Measurements from ENCODE around the gene FKBP1A.

The FKBP1A gene

DNA sequence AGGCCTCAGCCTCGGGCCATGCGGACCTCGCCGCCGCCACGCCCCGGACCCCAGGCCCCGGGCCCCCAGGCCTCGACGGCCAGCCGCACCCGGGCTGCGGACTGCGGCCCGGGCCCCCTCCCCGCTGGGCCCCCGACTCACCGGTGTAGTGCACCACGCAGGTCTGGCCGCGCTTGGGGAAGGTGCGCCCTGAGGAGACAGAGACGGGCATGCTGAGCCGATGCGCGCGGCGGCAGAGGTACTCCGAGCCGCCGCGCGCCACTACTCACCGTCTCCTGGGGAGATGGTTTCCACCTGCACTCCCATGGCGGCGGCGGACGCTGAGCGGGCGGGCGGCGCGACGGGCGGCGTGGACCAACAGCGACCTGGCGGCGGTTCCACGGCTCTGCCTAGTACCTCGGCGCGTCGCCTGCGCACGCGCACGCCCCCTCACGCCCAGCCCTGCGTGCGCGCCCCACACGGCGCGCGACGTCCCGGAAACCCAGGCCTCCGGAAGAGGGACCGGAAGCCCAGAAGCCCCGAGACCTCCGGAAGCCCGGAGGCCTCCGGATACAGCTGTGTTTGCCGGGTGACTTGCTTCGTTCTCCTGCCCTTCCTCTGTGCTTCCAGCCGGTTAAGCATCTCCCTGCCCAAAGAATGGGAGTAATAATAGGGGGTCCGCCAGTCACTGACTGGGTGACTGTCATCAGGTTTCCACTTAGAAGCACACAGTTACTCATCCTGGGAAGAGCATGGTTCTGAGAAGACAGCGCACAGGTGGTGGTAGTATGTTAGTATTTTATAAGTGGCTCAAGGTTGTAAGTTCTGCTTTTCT is at the start of gene FKBP1A:
FKBP1A (minus strand) TSS at position 362 of the 814 bp plus-strand sequence; CDS start at position 306, 56 bp downstream.
- peak; percentile 93 for DNase-seq (ENCODE audit: low read depth)

DNA sequence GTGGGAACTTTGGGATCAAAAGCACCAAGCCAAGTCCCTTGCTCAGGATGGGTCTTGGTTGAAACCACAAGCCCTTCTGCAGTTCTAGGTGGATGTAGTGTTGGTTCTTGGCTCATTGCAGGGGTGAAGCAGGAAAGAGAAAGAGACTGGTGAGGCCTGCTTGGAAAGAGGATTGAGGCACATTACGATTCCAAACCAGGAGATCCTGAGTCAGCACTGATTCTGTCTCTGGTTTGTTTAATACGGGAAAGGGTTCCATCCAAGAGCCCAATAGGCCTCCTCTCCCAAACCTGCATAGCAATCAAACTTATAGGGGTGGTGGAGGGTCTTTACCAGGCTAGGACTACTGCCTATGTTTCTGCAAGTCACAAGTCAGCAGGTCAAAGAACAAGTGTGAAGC is 49.5 kb upstream of the FKBP1A start:
- DNase-seq (ENCODE audit: low read depth), result no peak

DNA sequence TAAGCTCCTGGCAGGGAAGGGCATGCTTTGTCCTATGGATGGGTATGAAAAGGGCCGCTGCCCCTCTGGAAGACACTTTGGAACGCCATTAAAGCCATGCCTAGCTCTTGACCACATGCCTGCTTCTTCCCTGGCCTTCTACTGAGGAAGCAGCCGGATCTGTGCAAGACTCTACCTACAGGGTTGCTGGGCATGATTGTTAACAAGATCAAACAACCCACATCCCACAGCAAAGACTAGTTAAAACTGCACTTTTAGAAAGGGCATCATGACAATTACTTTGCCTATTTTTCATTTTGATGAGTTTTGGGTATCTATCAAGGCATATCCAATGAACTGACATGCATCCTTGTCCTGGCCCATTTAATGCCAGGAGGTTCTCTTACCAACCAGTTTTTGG is 48.3 kb upstream of the FKBP1A start:
- no peak for DNase-seq (ENCODE audit: low read depth)

DNA sequence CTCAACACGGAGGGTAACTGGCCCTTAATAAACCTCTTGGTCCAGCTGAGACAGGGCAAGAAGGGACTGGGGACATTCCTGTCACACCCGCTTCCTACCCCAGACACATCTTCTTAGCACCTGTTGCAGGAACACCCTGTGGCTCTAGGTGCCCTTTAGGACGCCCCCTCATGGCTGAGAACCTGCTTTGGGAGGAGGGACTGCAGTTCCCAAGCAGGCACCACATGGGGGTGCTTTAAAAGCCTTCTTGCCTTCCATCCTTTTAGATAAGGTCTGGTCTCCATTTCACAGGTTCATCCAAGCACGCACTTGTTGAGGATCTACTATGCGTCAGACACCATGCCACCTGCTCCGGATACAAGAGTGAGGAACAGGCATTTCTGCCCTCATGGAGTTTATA is 47.2 kb upstream of the FKBP1A start:
- no peak for DNase-seq (ENCODE audit: low read depth)

DNA sequence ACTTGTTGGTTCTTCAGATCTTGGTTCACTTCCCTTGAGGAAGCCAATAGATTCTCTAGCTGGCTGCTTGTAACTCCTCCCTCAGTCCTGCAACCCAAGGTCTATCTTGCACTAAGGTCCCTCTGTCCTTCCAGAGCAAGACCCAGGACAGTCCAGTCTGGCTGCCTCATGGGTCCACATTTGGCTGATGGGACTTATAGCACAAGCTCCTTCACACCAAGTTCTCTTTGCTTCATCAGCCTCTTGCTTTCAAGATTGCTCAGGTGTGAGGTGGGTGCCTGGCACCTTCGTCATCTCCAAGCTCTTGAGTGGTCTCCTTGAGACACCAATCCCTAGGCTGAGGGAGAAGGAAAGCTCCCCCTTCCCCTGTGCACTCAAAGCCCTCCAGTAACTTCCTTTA is 45.5 kb upstream of the FKBP1A start:
- DNase-seq (ENCODE audit: low read depth), result no peak

DNA sequence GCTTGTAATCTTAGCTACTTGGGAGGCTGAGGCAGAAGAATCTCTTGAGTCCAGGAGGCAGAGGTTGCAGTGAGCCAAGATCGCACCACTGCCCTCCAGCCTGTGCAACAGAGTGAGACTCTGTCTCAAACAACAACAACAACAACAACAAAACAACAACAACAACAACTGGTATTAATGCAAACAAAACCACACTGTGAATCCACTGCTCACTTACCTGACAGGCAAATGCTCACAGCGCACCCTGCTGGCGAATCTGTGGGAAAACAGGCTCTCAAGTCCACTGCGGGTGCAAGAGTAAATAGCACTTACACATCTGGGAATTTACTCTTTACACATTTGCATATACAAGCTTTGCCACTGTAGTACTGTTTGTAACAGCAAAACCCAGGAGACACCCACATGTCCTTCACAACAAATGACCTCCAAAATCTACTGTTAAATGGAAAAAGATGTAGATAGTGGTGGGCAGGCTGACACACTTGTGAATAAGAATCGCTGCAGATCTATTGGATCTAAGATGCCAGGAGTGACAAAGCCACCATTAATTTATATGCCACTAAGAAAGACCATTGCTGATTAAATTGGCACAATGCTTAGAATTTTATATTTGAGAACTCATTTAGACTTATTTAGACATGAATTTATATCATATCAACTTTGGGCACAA is 44.5 kb upstream of the FKBP1A start:
- peak; percentile 64 for DNase-seq (ENCODE audit: low read depth)

DNA sequence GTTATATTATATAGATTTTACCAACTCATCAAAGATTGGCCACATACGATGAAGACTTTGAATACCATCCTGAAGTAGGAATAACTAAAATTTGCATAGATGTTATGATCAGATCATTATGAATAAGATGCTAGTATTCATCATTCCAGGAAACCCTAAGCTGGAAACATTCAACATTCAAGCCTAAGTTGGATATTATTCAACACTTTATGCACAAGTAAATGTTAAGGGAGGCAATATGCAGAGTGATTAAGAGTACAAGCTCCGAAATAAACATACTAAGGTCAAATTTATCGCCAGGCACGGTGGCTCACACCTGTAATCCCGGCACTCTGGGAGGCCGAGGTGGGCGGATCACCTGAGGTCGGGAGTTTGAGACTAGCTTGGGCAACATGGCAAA is 43.4 kb upstream of the FKBP1A start:
- no peak for DNase-seq (ENCODE audit: low read depth)

DNA sequence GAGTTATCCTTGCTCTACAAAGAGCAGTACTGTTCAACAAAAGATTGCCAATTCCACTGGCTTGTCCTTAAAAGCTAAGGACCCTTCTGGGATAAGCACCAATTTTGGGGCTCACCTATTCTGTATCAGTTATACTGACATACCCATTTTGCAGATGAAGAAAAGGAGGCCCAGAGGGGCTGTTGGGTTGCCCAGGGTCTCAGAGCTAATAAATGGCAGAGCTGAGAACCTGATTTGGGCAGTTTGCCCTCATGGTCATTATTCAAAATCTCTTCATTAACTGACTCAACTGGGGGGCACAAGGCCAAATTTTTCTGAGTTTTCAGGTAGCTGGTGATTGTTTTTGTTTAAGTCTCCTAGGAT is 42.5 kb upstream of the FKBP1A start:
- DNase-seq (ENCODE audit: low read depth), result no peak

DNA sequence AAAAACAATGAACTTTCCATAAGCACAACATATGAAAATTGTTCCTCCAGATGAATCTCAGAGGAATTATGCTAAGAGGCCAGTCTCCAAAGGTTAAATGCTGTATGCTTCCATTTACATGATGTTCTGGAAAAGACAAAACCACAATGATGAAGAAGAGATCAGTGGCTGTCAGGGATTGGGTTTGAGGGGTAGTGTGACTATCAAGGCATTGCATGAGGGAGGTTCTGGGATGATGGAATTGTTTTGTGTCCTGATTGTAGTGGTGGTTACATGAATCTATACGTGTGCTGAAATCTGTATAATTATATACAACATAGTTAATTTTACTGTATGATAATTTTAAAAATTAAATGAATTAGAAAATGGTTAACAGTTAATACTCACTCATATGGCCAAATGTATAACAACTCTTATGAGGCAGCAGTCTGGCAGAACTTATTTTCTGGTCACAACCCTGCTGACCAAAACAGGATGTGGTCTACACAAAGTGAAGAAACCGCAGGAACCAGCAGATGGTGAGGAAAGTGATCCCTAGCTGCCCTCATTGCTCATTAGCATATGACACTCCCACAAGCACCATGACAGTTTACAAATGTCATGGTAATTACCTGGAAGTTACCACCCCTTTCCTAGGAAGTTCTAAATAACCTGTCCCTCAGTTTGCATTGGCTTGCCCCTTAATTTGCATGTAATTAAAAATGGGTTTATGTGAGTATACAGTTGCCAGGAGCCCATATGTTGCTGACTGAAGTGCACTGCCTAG is 41.9 kb upstream of the FKBP1A start:
- DNase-seq (ENCODE audit: low read depth), result peak; percentile 37

DNA sequence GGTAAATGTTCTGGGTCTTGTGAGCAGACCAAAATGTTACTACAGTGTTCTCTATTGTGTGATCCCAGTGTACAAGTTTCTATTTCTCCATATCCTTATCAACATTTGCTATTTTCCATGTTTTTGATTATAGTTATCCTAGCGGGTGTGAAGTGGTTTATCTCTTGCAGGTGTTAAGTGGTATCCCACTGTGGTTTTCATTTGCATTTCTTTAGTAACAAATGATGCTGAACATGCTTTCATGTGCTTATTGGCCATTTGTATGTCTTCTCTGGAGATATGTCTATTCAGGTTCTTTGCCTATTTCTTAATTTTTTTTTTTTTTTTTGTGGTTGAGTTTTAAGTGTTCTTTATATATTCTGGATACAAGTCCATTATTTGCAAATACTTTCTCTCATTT is 38.3 kb upstream of the FKBP1A start:
- no peak for DNase-seq (ENCODE audit: low read depth)

DNA sequence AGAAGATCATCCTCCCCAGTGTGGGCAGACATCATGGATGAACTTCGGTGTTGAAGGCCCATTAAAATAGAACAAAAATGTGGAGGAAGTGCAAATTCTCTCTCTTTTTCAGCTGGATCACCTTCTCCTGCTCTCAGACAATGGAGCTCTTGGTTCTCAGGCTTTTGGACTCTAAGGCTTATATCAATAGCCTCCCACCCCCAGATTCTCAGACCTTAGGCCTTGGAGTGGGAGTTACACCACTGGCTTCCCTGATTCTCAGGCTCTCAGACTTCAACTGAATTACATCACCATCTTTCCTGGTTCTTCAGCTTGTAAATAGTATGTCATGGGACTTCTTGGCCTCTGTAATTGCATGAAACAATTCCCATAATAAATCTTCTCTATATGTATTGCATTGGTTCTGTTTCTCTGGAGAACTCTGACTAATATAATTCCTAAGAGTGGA is 37.2 kb upstream of the FKBP1A start:
- no peak for DNase-seq (ENCODE audit: low read depth)

DNA sequence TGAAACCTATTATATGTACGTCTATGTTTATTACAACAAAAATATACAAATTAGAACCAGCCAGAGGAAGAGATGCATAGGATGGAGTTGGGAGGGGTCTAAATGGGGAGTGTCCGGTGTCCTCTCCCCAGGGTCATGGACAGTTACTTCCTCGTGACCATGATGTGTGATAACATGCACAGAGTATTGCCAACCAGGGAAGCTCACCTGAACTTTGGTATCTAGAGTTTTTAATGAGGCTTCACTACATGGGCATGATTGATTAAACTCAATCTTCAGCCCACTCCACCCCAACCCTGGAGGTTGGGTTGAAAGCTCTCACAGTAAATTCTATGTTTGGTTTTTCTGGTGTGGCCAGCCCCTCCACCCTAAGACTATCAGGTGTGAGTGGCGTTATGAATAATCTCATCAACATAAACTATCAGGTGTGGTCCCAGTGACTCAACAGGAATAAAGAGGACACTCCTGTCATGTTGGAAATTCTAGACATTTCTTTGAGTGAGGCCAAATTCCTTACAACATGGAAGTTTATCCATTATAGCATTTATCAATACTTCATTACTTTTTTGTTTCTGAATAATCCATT is 36.4 kb upstream of the FKBP1A start:
- no peak for DNase-seq (ENCODE audit: low read depth)

DNA sequence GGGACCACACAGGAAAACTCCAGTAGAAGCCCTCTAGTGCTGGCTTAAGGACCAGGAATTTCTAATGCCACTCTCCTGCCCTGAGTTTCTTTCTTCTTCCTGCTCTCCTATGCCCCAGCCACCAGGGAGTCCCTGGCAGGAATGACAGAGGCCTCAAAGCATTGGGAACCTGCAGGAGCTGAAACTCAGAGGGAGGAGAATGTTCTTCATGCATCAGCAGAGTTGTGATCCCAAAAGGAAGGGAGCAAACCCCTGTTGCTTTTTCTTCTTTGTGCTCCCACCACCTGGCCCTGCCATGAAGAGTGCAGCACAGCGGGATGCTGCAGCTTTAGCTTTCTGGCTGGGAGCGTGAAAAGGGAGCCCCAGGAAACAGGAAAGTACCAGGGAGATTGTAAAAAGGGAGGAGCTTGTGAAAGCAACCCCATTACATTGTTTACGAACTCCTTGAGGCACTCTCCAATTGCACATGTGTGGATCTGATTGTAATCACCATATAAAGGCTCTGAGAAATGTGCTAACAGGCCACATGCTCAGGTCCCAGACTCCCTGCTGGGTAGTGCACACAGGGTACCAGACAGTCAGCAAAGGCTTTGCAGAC is 34.7 kb upstream of the FKBP1A start:
- DNase-seq (ENCODE audit: low read depth), result no peak

DNA sequence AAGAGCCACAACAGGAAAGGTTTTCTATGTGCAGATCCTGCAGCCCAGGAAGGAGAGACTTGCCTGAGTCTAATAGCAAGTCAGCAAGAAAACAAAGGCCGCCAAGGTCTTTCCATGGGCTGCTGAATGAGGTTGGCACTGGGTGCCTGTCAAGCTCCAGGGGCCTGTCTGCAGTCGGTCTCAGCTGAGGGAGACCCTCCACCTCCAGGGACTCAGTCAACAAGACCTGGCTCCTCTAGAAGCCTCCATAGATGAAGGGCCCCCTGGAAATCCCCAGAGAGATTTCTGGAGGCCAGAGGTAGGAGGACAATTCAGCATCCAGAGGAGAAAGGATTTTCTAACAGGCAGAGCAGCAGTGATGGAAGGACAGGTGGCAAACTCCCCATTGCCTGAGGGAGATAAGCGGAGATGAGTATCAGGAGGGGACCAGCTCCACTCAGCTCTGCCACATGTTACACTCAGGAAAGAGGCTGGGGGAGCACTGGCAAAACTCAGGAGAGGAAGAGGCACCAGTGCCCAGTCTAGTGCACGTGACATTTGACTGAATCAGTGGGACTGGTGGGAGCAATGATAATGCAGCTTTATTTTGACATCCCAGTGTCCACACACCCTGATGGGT is 33.5 kb upstream of the FKBP1A start:
- DNase-seq (ENCODE audit: low read depth), result no peak

DNA sequence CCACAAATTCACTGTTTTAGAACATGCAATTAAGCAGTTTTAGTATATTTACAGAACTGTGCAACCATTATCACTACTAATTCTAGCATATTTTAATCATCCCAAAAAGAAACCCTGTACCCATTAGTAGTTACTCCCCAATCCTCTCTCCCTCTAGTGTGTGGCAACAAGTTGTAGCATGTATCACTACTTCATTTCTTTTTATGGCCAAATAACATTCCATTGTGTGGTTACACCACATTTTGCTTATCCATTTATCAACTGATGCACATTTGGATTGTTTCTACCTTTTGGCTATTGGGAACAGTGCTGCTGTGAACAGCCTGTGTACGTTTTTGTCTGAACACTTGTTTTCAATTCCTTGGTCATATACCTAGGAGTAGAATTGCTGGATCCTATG is 31.5 kb upstream of the FKBP1A start:
- DNase-seq (ENCODE audit: low read depth), result no peak

DNA sequence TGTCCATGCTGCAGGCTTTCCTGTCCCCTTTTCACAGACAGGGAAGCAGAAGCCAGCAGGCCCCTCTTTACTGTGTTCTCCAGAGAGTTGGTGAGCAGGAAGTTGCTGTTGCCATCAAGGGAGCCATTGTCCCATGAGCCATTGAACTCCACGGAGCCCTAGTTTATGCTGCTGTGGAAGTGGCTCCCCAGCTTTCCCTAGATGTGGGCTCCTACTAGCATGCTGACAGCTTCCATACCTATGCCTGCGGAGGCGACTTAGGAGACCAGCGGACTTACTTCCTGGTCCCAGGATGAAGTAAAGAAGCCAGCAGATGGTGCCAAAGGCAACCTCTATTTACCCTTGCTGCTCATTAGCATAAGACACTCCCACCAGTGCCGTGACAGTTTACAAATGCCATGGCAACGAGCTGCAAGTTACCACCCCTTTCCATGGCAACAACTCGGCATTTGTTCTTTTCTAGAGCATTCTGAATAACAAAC is 30.8 kb upstream of the FKBP1A start:
- DNase-seq (ENCODE audit: low read depth), result no peak

DNA sequence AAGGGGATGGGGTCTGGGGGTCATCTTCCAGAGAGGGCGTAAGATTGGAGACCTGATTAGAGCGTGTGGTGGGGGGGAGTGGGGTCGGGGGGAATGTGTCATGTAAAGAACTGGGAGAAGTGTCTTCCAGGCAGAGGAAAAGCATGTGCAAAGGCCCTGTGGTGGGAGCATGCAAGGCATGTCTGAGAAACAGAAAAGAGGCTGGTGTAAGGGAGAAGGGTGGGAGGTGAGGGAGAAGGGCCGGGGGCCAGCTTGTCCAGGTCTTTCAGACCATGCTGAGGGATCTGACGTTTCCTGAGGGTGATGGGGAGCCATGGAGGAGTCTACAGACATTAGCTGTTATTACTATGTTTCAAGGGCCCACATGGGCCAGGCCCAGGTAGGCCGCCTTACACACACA is 30.4 kb upstream of the FKBP1A start:
- no peak for DNase-seq (ENCODE audit: low read depth)

DNA sequence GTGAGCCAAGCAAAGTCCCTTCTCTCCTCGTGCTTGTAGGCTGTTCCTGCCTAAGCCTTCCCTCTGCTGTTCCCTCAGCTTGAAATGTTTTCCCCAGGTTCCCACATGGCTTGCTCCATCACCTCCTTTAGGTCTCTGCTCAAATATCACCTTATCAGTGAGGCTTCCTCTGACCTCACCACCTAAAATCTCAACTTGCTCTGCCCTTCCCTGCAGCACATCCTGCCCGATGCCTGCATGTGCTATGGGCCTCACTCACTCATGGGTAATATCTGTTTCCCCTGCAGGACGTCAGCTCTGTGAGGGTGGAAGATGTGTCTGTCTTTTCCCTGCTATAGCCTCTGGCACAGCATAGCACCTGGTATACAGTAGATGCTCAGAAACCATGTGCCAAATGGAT is 29.9 kb upstream of the FKBP1A start:
- DNase-seq (ENCODE audit: low read depth), result no peak

DNA sequence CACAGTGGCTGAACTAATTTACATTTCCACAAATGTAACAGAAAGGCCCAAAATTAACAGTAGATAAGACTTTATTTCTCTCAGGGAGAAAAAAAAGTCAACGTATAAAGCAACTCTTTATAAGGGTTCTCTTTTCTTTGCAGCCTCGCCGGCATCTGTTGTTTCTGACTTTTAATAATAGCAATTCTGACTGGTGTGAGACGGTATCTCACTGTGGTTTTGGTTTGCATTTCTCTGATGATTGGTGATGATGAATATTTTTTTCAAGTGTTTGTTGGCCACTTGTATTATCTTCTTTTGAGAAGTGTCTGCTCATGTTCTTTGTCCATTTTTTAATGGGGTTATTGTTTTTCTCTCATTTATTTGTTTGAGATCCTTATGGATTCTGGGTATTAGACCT is 27.2 kb upstream of the FKBP1A start:
- no peak for DNase-seq (ENCODE audit: low read depth)

DNA sequence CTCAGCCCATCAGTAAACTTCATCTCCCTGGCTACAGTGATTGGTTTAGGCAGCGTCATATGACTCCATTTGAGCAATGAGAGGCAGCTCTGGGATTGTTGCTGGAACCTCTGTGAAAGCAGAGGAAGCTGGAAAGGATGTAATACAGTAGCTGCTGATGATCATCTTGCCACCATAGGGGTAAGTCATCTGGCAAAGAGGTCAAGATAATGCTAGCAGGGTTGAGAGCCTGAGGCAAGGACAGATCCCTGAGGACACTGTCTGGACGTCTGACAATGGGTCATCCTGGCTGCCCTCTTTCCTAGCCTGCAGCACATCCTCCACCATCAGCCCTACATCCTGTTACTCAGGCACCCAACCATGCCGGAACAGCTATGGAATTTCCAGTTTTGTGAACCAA is 25.5 kb upstream of the FKBP1A start:
- DNase-seq (ENCODE audit: low read depth), result no peak

DNA sequence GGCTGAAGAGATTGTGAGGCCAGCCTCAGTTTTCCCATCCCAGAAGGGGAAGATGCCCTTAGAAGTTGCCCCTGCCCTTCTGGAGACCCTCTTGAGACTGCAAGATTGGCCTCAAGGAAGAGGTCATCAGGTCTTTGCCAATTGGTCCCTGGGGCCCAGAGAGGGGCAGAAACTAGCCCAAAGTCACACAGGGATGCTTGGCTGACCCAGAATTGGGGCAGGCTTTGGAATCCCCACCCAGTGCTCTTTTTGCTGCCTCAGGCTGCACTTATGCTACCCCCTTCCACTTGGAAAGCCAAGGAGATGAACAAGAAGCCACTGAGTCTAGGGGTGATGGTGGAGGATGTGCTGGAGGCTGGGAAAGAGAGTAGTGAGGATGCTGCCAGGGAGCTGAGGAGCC is 24.9 kb upstream of the FKBP1A start:
- no peak for DNase-seq (ENCODE audit: low read depth)

DNA sequence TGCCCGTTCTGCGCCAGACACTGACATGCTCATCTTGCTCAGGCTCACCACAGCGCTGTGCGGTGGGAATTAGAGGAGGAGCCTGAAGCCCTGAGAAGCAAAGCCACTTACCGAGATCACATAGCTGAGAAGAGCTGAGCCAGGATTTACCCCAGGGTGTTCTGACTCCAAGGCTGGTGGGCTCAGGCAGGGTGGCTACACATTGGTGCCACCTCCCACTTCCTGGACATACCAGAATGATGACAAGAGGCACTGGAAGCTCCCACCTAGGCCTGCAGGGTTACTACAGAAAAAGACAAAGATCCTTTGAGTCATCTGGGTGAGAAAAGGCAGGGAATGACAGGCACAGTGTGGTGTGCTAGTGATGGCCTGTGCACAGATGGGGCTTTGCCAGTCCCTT is 24.4 kb upstream of the FKBP1A start:
- no peak for DNase-seq (ENCODE audit: low read depth)

Measured in activated T-cell treated with anti-CD3 and anti-CD28 coated beads for 48 hours (primary cell).